Nephron progenitor cell (in vitro differentiated cells): ENCODE measurements around the gene SUSD3.

ENCODE experiments used
- DNase-seq: peaks from one replicate; pipeline ENCODE4 v3.0.0; 2021
- H3K27ac Mint-ChIP-seq: 2 replicates; pipeline ENCODE4 v1.8.0; 2021; ENCODE audit warnings: mild to moderate bottlenecking, moderate library complexity, mixed read lengths
- H3K27me3 Mint-ChIP-seq: 2 replicates; pipeline ENCODE4 v1.8.0; 2021; ENCODE audit warnings: mild to moderate bottlenecking, low read depth, mixed read lengths; ENCODE audit not compliant: poor library complexity
- H3K36me3 Mint-ChIP-seq: 2 replicates; pipeline ENCODE4 v1.8.0; 2021; ENCODE audit warnings: low read depth, mixed read lengths
- H3K4me1 Mint-ChIP-seq: 2 replicates; pipeline ENCODE4 v1.8.0; 2021; ENCODE audit warnings: mixed read lengths
- H3K4me3 Mint-ChIP-seq: 2 replicates; pipeline ENCODE4 v1.8.0; 2021; ENCODE audit warnings: mild to moderate bottlenecking, moderate library complexity, mixed read lengths
- H3K9me3 Mint-ChIP-seq: 2 replicates; pipeline ENCODE4 v1.8.0; 2021; ENCODE audit warnings: mild to moderate bottlenecking, moderate library complexity, mixed read lengths
- TF ChIP-seq, protein P1 (sequence below): fragments of 200-600 bp; sonication (generic); IDR thresholded peaks from 2 replicates; pipeline ENCODE4 v1.5.0; 2021; ENCODE audit warnings: antibody characterized with exemption

Gene SUSD3

DNA sequence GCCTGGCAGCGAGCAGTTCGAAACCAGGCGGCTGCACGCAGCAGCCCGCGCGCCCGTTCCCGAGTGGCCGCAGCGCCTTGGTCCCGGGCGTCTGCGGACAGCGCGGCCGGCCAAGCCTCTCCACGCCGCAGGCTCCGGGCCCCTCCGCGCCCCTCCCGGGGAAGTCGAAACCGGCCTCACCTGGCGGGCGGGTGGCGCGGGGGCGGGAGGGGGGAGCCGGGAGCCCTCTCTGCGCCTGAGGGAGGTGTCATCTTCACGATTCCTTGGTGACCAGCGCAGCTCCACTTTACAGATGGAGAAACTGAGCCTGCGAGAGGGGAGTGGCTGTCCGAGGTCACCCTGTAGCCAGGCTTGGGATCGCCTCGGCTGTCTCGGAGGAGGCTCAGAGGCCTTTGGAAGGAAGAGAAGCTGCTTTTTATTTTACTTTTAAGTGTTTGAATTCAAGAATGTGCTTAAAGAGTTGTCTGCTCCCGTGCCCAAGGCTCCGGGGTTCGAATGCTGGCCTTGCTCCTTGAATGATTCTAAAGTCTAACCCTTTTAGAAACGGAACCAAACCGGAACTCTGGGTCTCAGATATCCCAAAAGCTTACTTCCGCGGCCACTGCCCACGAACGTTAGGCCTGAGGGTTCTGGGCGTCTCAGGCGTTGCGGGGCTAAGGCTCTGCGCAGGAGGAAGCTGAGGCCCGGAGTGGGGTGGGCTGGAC is 662 bp downstream of the SUSD3 start:
- DNase-seq = no peak
- H3K36me3 Mint-ChIP-seq = no peaks in the 10 kb centered on the region
- peak overlapping the region; percentile 58 for H3K4me3 Mint-ChIP-seq
- H3K27ac Mint-ChIP-seq = no peak overlapping the region
- TF ChIP-seq, protein P1, sequence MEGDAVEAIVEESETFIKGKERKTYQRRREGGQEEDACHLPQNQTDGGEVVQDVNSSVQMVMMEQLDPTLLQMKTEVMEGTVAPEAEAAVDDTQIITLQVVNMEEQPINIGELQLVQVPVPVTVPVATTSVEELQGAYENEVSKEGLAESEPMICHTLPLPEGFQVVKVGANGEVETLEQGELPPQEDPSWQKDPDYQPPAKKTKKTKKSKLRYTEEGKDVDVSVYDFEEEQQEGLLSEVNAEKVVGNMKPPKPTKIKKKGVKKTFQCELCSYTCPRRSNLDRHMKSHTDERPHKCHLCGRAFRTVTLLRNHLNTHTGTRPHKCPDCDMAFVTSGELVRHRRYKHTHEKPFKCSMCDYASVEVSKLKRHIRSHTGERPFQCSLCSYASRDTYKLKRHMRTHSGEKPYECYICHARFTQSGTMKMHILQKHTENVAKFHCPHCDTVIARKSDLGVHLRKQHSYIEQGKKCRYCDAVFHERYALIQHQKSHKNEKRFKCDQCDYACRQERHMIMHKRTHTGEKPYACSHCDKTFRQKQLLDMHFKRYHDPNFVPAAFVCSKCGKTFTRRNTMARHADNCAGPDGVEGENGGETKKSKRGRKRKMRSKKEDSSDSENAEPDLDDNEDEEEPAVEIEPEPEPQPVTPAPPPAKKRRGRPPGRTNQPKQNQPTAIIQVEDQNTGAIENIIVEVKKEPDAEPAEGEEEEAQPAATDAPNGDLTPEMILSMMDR = no peak
- H3K4me1 Mint-ChIP-seq = peaks cover 42% of the 10 kb centered on the region
- H3K27me3 Mint-ChIP-seq = peaks cover 20% of the 10 kb centered on the region
- no peaks in the 10 kb centered on the region for H3K9me3 Mint-ChIP-seq

DNA sequence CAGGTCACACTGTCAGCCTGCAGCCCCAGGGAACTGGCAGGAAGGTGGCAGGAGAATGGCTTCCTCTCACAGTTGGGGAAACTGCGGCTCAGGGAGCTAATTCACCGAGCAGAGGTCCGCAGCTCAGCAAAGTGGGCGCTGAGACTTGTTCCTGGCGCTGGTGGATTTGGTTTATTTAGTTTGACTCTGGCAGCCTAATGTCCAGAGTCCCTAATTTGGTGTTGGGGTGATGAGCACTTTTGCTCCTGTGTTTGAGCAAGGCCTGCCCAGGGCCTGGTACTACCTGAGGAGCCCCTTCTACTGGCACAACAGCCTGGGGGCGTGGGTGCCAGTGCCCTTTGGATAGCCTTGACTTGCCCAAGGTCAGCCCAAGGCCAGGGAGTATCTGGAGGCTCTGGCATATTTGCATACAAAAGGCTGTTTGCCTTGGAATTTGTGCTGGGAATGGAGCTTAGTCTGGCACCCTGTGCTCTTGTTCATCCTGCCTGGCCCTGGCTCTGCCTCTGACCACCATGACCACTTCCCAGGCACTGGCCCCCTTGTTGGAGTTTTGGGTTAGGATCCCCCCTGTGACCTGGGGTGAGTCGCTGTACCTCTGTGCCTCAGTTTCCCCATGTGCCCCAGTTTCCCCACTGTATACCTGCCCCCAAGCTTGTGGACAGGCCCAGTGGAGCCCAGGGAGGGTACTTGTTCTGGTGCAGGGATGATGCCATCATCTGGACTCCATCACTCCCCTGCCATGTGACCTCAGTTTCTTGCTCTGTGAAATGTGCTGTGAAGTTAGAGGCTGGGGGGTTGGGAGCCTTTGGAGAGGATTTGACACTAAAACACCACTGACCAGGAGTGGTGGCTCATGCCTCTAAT is 1.4 kb downstream of the SUSD3 start:
- TF ChIP-seq, protein P1 = no peak
- Mint-ChIP-seq H3K36me3 (no peaks in the 10 kb centered on the region), H3K27ac (no peak overlapping the region), H3K4me1 (peaks cover 47% of the 10 kb centered on the region), H3K9me3 (no peaks in the 10 kb centered on the region), H3K27me3 (peaks cover 20% of the 10 kb centered on the region), H3K4me3 (no peak overlapping the region)
- no peak for DNase-seq

DNA sequence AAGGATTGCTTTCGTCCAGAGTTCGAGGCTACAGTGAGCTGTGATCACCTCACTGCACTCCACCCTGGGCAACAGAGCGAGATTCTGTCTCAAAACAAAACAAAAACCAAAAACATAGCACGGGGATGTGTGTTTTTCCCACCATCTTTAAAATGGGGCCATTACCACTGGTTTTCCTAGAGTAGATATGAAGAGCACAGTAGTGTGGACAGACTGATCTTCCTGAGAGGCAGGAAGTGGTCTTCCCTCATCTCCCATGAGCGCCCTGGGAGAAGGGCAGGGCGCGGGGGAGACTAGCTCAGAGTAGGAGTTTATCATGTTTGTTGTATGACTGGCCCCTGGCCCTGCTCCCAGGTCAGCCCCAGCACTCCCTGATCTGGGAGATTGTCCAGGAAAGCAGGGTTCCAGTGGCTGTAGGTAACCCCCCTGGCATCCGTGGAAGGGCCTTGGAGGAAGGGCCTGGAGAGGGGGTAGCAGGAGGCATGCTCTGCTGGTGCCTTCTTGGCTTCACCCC is 2.3 kb downstream of the SUSD3 start:
- Mint-ChIP-seq H3K27ac (no peak overlapping the region), H3K4me1 (peaks cover 51% of the 10 kb centered on the region), H3K36me3 (no peaks in the 10 kb centered on the region), H3K9me3 (no peaks in the 10 kb centered on the region), H3K27me3 (peaks cover 20% of the 10 kb centered on the region), H3K4me3 (no peak overlapping the region)
- TF ChIP-seq, protein P1 = no peak
- no peak for DNase-seq

DNA sequence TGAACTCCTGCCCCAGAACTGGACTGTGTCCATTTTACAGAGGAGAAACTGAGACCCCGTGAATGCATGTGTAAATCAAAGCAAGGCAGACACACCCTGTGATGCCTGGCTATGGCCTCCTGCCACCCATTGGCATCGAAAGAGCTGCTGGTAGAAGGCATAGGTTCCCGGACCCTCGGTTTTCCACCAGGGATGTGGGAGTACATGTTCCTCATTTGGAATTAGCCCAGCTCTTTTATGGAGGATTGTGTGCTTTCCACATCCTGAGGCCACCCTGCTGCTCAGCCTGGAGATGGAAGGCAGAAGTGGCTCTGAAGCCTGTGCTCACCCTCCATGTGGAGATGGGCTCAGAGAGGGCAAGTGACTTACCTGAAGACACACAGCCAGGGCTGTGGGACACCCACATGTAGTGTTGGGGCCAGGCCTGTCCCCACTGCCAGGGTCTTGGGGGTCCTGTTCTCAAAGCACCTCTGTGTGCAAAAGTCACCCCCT is 2.8 kb downstream of the SUSD3 start:
- DNase-seq = no peak
- TF ChIP-seq, protein P1 = no peak
- Mint-ChIP-seq H3K27ac (no peak overlapping the region), H3K4me1 (peaks cover 51% of the 10 kb centered on the region), H3K27me3 (peaks cover 20% of the 10 kb centered on the region), H3K36me3 (no peaks in the 10 kb centered on the region), H3K4me3 (no peak overlapping the region), H3K9me3 (no peaks in the 10 kb centered on the region)

DNA sequence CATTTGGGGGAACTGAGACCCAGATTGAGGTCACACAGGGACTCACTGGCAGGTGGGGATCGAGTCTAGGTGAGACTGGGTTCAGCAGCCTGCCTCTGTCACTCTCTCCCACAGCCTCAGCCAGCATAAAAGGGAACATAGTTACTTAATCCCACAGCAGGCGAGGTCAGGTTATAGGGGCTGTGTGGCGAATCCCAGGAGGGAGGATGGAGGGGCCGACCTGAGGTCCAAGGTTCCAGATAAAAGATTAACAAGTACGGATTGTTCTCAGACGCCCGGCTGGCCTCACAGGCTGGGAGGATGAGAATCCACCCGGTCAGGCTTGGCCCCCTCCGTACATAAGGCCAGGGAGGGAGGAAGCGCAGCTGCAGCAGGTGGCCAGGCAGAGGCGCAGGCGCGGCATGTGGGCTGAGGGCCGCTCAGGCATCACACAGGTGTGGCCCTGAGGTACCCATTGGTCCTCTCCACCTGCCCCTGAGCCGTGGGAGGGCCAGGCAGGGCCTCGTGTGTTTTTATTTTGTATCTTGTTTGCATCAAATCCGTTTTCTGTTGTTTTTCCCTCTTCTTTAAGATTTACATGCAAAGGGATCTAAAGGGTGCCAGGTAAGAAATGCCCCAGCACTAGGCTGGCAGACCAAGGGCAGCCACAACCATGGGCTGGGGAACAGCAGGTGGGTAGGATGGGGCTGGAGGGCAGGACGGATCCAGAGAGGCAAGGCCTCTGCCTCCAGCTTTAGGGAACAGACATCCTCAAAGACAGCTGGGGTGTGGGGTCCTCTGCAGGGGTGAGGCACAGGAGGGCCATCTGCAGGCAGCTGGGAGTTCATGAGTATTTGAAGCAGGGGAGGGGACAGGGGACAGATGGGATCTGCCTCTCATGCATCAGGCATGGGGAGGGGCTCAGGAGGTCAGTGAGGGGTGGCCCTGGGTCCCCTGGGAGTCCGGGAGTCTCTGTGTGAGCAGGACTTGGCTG is 3.6 kb downstream of the SUSD3 start:
- Mint-ChIP-seq H3K4me3 (no peak overlapping the region), H3K9me3 (no peaks in the 10 kb centered on the region), H3K4me1 (peaks cover 46% of the 10 kb centered on the region), H3K27ac (no peak overlapping the region), H3K27me3 (peaks cover 20% of the 10 kb centered on the region), H3K36me3 (no peaks in the 10 kb centered on the region)
- no peak for DNase-seq
- TF ChIP-seq, protein P1 = no peak
